HG02981 (cell line): ENCODE results near the gene TRAPPC8.
"Not testable (repeated sequence)": the region's sequence is repeated elsewhere in the genome, so short reads cannot be mapped to it uniquely, and the experiment has no call there.

Experiments used
- ATAC-seq: cut with Tn5 transposase; IDR thresholded peaks from one replicate; pipeline ENCODE4 v1.9.1; 2021; ENCODE audit warnings: mild to moderate bottlenecking, moderate library complexity; ENCODE audit not compliant: unreplicated experiment

TRAPPC8 gene

DNA sequence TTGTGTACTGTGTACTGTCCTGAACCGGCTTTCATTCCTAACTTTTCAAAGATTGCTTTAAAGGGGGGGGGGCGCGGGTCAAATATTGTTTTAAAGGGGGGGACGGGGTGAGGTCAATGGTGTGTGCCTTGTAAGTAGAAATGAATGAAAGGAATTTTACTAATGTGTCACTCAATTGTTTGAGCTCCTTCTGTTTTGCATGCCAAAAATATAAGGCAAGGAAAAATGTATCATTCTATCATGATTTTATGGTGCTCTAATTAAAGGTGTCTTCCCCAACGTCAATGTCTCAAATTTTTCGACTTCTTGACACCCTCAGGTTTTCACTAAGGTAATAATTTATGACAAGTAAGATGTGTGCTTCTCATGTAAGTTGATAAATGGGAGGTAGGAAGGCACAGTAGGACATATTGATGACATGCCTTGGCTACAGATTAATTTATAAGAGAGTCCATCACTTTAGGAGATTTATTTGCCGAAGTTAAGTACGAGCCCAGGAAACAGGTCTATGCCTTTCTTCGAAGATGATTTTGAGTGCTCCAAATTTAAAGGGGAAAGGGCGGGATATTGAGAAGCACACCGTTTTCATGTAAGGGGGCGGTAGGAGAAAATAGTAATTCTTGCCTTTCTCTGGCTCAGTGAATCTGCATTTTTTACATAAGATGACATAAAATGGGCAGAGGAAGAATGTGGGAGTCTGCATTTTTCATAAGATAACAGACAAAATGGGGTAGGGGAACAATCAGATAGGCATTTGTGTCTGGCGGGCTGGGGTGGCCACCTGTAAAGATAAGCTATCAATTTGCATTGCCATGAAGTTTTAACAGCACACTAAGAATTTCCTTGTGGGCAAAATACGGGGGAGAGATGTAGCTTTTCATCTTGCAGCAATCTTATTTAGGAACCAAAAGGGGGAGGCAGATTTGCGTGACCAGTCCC, 1.2 kb upstream of the TRAPPC8 start:
- ATAC-seq: no peak

DNA sequence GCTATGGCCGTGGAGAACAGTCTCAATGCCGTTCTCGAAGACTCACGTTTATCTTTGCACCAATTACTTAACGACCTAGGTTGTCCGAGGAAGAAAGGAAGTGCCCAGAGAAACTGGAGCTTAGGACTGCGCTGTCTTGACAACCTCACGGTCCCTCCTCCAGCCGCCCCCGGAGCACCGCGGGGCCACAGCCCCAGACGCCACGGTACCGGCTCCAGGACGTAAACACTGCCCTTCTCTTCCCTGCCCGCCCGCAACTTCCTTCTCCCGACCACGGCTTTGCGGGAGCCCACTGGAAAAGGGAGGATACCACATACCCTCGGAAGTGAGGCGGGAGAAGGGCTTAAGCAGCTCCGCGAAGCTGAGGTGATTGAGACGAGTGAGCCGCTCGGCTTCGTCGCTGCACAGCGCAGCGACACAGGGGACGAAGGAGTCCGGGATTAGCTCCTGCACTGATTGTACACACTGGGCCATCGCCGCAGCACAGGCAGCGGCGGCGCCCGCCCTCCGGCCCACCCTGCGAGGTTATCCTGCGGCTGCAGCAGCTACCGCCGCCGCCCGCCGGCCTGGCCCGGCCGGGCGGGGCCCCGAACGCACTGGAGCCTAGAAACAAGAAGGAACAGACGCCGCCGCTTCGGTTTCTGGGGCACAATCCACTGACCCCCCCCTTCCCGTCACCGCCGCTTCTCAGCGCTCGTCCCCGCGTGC, 483 bp downstream of the TRAPPC8 start:
- ATAC-seq: peak; percentile 28

DNA sequence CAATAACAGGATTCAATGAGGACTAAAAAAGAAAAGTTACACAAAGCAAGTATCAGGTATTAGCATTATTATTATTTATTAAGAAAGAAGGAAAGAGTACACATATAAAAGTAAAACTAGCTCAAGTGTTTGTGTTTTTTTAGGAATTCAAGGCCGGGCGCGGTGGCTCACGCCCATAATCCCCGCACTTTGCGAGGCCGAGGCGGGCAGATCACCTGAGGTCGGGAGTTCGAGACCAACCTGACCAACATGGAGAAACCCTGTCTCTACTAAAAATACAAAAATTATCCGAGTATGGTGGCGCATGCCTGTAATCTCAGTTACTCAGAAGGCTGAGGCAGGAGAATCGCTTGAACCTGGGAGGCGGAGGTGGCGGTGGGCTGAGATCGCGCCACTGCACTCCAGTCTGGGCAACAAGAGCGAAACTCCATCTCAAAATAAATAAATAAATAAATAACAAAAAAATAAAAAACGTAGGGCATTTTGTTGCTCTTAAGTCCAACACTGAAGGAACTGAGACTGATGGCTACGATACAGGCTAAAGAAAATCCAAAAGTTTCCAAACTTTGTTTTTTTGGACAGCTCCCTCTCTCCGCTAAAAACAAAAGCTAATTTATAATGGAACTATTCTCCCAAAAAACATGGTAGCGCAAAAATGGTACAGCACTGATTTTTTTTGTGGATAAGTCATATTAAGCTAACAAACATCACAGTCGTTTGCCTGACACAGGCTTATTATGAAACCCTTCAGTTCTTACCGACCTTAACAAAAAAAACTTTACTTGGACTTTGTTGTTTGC, 1.7 kb downstream of the TRAPPC8 start:
- no peak for ATAC-seq

DNA sequence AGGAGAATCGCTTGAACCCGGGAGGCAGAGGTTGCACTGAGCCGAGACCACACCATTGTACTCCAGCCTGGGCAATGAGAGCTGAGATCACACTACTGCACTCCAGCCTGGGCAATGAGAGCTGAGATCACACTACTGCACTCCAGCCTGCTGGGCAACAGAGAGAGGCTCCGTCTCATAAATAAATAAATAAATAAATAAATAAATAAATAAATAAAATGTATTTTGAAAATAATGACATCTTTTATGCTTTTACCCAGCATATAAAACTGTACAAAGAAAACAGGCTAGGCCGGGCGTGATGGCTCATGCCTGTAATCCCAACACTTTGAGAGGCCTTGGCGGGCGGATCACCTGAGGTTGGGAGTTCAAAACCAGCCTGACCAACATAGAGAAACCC, 8.2 kb downstream of the TRAPPC8 start:
- not testable (repeated sequence) for ATAC-seq

DNA sequence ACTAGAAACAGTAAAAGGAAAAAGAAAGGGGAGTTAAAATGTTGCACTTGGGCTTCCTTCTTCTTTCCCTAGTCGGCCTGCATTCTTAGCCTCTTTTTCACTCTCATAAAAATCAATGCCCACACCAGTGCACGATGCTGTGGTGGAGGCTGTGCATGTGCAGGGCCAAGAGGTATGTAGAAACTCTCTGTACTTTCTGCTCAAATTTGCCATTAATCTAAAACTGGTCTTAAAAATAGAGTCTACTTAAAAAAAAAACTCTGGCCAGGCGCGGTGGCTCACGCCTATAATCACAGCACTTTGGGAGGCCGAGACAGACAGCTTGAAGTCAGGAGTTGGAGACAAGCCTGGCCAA, 11.1 kb downstream of the TRAPPC8 start:
- no peak for ATAC-seq

DNA sequence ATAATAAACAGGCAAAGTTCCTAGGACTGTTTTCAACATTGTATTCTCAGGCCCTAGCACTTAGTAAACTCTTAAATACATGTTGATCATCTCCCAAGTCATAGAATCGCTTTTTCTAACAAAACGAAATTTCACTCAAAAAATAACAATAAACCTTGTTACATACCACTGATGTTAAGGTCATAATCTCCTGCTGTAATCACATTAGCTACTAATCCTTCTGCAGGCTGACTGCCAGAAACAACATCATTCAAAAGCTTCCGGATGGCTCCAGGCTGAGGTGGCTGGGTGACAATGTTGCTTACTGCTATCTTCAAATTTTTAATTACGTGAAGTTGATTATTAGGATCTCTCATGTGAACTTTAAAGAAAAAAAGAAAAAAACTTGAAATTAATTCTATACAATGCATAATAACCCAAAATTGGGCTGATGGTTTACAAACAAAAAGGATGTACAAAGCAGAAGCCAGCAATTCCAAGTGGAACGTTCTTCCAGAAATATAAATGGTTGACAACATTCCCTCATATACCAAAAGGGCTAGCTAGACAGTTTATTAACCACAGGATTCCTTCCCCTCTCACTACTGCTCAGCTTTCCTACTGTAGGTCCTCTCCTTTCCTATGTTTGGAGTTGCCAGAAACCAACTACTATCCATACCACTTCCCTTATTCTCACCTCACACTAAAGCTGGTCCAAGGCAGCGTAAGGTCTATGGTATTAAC, 11.6 kb downstream of the TRAPPC8 start:
- ATAC-seq: no peak

DNA sequence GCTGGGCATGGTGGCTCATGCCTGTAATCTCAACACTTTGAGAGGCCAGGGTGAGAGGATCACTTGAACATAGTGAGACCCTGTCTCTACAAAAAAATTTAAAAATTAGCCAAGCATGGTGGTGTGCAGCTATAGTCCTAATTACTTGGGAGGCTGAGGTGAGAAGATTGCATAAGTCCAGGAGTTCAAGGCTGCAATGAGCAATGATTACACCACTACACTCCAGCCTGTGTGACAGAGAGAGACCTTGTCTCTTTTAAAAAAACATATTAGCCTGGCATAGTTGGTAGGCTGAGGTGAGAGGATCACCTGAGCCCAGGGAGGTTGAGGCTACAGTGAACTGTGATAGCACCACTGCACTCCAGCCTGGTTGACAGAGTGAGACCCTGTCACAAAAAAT, 13.7 kb downstream of the TRAPPC8 start:
- no peak for ATAC-seq

DNA sequence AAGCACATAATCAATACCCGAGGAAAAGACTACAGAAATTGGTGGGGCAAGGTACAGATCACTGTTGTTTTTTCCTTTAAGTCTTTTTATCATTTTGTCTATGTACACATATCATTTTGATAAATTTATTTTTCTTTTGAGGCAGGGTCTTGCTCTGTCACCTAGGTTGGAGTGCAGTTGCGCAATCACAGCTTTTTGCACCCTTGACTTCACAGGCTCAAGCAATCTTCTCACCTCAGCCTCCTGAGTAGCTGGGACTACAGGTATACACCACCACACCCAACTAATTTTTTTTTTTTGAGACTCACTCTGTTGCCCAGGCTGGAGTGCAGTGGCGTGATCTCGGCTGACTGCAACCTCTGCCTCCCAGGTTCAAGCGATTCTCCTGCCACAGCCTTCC, 15.9 kb downstream of the TRAPPC8 start:
- ATAC-seq: not testable (repeated sequence)

DNA sequence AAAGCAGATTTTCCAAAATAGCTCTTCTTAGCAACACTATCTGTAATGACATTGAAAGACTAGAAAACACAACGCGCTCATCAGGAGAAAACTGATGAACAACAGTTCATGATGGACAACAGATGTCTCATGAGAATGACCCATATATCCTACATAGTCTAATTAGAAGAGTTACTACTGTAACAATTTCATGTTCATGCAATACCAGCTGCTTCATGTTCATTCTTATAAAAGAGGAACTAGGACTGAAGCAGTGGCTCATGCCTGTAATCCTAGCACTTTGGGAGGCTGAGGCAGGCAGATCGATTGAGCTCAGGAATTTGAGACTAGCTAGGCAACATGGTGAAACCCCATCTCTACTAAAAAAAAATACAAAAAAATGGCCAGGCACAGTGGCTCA, 22.7 kb downstream of the TRAPPC8 start:
- ATAC-seq: no peak

DNA sequence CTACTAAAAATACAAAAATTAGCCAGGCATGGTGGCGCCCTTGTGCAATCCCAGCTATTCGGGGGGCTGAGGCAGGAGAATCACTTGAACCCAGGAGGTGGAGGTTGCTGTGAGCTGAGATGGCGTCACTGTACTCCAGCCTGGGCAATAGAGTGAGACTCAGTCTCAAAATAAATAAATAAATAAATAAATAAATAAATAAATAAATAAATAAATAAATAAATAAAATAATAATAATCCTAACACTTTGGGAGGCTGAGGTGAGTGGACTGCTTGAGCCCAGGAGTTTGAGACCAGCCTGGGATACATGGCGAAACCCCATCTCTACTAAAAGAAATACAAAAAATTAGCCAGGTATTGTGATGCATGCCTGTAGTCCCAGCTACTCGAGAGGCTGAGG, 23.6 kb downstream of the TRAPPC8 start:
- ATAC-seq: not testable (repeated sequence)

DNA sequence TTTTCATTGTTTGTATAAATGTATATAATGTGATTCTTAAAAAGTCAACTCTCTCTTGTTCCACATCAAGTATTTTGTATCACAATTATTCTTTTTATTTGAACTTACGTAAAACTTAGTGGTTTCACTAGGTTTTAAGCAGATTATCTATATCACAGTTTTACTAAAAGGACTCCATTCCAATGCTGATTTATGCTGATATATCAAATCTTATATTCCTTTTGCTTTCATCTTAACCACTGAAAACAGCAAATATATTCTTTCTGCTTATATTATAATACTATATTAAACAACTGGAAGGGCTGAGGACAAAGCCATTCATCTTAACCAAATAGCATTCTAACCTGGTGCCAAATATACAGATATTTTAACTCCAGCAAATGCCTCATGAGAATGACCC, 24.2 kb downstream of the TRAPPC8 start:
- no peak for ATAC-seq

DNA sequence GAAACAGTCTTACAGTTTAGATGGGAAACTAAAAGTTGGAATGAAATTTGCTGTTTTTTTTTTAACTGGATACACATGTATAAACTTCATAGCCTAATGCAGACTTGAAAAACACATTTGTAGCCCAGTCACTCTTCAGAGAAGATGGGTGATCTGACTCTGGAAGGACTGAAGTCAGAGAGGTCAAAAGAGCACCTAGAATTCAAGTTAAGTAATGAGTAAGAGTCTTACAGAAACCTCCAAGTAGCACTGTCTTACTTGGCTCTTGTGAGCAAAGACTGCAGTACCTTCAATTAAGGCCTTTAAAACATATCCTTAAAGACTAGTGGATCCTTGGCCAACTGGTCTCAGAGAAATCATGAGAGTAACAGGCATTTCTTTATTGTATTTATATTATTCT, 41.9 kb downstream of the TRAPPC8 start:
- ATAC-seq: no peak

DNA sequence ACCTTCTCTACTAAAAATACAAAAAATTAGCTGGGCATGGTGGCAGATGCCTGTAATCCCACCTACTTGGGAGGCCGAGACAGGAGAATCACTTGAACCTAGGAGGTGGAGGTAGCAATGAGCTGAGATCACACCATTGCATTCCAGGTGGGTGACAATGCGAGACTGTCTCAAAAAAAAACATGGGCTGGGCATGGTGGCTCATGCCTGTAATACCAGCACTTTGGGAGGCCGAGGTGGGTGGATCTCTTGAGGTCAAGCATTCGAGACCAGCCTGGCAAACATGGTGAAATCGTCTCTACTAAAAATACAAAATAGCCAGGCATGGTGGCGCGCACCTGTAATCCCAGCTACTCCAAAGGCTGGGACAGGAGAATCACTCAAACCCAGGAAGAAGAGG, 43.2 kb downstream of the TRAPPC8 start:
- not testable (repeated sequence) for ATAC-seq

DNA sequence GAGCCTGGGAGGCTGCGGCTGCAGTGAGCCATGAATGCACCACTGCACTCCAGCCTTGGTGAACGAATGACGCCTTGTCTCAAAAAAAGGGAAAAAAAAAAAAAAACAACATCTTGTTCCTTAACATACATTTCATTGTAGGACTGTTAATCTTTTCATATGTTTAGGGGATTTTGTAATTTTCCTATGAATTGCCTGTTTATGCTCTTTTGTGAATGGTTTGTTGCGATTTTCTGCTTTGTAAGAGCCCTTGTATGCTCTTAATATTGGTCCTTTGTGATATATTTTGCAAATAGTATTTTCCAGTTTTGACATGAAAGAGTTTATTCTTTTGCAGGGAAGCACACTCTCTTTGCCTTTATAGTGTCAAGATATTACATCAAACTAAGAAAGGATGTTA, 50.0 kb downstream of the TRAPPC8 start:
- ATAC-seq: no peak

DNA sequence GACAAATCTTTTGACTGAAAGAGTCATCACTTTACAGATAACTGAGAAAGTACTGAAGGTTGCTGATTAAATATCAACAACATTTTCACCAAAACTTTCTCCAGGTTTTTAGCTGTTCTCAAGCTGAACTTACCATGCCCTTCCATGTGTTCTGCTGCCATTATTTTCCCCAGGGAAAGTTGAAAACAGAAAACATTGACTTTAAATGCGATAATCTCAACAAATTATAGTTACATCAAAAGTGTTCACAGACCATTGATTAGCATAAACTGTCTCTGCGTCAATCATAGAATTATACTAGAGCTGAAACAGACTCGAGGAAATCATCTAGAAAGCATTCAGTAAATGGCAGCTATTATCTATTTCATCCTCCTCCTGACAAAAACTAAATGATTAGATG, 51.4 kb downstream of the TRAPPC8 start:
- ATAC-seq: no peak

DNA sequence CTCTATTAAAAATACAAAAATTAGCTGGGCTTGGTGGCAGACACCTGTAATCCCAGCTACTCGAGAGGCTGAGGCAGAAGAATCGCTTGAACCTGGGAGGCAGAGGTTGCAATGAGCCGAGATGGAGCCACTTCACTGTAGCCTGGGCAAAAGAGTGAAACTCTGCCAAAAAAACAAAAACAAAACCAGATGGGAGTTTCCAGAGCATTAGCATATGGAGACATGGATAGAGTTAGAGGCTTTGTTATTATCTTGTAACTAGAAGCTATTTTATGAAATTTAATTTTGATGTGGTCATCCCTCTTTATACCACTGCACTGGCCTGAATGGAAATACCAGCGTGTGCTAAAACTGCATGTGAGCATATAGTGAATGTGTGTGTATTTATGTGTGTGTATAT, 58.9 kb downstream of the TRAPPC8 start:
- ATAC-seq: no peak

DNA sequence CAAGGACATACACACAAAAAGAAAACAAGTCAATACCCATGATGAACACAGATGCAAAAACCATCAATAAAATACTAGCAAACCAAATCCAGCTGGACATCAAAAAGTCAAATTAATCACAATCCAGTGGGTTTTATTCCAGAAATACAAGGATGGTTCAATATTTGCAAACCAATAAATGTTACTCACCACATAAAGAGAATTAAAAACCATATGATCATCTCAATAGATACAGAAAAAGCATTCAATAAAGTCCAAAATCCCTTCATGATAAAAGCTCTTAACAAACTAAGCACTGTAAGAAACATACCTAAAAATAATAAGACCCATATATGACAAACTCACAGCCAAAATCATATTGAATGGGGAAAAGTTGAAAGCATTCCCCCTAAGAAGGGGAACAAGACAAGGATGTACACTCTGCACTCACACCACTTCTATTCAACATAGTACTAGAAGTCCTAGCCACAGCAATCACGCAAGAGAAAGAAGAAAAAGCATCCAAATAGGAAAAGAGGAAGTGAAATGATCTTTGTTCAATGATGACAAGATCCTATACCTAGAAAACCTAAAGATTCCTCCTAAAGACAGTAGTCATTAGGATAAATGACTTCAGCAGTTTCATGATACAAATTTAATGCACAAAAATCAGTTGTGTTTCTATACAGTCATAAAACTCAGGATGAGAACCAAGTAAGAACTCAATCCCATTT, 62.6 kb downstream of the TRAPPC8 start:
- no peak for ATAC-seq

DNA sequence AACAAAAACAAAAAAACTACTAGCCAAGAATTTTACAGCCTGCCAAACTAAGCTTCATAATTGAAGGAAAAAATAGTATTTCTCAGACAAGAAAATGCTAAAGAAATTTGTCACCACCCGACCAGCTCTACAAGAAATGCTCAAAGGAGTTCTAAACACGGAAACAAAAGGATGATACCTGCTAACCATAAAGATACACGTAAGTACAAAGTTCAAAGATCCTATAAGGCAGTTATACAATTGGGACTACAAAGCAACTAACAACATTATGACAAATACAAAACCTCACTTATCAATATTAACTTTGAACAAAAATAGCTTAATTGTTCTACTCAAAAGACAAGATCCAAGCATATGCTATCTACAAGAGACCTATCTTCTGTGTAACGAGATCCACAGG, 64.6 kb downstream of the TRAPPC8 start:
- no peak for ATAC-seq

DNA sequence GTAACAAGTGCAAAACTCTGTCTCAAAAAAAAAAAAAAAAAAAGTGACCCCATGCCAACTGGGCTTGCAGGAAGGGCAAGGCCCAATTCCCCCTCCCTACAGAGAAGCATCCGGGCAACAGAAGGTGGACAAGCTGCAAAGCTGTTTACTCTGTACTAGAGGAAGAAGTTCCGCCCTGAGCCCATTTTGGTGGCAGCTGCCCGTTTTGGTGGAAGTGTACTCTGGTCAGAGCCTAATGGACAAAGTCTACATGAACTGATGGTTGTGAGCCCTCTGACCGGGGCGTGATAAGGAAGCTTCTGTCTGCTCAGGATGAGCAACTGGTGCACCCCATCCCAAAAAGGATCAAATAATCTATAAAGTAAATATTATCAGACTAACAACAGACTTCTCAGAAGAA, 65.0 kb downstream of the TRAPPC8 start:
- ATAC-seq: no peak

DNA sequence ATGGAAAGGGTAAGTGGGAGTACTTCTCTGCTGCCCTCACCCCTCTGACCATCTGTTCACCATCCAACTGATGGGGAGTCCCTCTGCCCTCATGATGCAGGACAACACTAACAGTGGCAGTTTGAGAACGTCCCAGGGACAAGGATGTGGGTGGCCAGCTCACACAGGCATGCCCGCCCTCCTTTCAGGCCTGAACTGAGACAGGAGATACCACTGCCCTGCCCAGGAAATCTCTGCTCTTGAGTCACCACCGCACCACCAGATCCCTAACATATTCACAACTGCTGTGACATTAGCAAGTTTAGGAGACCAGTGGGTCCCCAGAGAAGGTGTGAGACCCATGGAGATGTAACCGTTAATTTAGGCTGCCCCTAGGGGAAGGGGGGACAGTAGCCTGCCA, 66.2 kb downstream of the TRAPPC8 start:
- ATAC-seq: no peak
